HG03064 (cell line): ENCODE results near the gene IGF1R.
"Not testable (repeated sequence)": the region's sequence is repeated elsewhere in the genome, so short reads cannot be mapped to it uniquely, and the experiment has no call there.

Experiments used
- ATAC-seq: cut with Tn5 transposase; IDR thresholded peaks from one replicate; pipeline ENCODE4 v1.9.1; 2021; ENCODE audit warnings: low read depth; ENCODE audit not compliant: unreplicated experiment

IGF1R gene

DNA sequence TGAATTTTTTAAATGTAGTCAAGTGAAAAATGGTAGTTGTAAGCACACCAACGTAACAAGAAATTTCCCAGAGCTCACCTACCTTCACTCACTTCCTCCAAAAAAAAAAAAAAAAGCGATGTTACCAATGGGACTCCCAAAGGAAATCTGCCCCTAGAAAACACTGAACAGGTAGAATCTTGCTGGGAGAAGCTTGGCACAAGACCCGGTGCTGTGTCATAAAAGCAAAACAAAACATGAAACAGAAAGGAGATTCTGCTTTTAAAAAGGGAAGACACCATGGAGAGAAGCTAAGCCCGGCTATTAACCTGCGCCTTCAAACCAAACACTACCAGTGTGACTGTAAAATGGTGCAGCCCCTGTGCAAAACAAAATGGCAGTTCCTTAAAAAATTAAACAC lies 318.8 kb downstream of the IGF1R start:
- ATAC-seq, result no peak

DNA sequence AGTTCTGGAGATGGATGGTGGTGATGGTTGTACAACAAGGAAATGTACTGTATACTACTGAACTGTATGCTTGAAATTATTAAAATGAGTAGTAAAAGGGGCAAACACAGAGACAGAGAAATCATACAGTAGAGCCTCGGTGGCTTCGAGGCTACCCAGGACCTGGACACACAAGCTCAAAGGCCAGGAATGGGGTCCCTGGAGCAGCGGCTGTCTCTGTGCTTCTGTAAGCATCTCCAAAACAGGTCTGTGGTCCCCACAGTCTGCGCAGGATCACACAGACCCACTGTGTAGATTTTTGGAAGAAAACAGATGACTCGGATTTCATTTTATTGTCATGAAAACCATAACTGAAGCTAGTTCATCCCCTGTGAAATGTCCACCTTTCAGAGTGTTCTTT lies 319.6 kb downstream of the IGF1R start:
- ATAC-seq, result no peak

DNA sequence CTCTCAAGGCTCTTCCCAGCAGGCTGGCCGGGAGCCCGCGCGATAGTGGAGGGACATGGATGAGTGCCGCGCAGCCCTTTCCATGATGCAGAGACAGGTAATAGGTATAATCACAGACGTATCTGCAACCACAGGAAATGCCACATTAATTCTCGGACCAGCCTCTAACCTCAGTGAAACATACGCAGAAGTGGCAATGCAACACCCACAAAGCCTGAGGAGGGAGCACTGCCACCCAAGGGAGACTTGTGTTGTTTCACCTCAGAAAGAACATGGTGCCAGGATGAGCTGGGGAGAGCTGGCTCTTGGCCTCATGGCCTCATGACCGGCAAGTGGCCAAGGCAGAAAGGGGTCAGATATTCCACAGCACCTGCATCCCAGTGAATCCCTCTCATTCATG lies 320.2 kb downstream of the IGF1R start:
- no peak for ATAC-seq

DNA sequence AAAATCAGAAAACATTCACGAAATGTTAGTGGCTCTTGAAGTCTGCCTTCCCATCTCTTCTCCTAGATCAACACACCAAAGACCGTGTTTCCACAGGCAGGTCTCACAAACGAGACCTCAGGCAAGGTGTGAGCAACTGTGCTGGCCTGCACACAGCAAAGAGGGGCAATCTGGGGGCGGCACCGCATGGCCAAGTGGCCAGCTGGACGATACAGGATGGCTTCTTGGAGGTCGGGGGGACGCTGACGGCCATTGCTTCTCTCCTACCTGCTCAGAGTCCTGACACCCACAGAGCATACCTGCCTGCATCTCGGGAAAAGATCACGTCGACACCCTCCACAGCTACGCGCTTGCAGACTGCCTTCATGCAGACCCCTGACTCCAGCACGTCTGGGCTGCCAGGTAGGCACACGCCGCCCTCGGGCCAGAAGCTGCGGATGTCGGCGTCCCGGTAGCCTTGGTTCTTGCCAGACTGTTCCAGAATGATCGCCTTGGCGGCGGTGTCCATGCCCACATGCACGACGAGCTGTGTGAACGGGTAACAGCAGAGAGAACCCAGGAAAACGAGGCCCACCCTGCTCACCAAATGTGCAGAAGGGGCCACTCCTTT lies 320.9 kb downstream of the IGF1R start:
- no peak for ATAC-seq

DNA sequence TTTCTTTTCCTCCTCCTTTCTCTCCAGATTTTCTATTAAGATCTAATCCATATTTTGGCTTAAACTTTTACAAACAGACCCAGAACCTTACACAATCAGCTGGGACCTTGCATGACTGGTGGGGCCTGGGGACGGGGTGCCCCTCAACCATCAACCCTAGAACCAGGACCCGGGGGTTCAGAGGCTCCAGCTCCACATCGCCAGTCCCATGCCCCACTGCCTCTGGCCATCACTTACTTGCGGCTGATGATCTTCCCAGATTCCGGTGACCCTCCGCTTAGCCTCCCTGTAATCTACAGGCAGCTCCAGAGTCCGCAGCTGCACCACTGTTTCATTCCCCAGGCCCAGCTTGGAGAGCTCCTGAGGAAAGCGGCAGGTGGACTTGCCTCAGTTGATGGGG lies 322.5 kb downstream of the IGF1R start:
- no peak for ATAC-seq

DNA sequence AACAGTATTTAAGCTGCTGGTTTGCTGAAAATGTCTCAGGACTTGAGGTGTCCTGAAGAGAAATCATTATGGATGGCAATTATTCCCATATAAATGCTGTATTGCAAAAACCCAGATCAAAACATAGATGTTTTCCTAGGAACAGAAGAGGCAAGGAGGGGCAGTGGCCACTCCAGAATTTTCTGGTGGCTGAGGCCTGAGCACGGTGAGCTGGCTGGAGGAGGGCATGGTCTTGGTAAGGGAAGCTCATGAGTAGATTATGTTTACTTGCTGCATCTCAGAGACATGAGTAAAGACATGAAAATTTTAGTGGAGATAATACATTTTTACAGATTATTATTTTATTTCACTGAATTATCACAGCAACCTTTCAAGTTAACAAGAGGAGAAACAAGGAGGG lies 328.2 kb downstream of the IGF1R start:
- no peak for ATAC-seq

DNA sequence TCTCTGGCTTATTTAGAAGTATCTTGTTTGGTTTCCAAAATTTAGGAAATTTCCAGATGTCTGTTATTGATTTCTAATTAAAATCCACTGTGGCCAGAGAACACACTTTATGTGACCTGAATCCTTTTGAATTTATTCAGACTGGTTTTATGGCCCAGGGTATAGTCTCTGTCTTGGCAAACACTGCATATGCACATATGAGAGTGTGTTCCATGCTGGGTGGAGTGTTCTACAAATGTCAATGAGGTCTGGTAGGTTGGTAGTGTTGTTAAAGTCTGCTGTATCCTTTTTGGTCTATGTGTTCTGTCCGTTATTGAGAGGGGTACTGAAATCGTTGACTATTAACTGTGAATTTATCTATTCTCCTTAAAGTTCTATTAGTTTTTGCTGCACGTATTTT lies 329.1 kb downstream of the IGF1R start:
- ATAC-seq, result no peak

DNA sequence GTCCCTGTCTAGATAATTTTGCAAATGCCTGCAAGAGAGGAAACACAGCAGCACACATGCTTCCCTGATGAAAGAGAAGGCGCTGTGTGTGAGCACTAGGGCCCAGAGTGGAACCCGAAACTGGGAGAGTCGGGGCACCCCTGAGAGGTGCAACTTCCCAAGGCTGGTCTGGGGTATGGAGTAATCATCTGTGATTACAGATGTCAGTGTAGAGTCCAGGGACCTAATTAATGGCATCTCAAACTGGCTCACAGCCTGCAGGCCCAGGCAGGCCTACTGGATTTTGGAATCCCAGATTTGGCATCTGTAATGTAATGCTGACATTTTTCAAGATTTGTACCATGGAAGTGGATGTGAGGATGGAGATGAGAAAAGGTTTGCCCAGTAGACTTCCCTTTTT lies 329.8 kb downstream of the IGF1R start:
- ATAC-seq, result no peak

DNA sequence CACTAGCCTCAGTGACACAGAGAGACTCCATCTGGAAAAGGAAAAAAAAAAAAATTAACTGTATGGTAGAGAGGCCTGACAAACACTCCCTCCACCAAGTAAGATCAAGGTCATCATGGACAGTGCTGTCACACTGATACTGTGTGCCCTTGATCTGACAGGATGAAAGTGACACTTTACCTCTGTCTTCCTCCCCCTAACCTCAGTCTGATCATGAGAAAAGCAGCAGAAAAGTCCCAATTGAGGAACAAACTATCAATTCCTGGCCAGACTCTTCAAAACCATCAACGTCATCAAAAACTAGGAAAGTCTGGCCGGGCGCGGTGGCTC lies 332.5 kb downstream of the IGF1R start:
- no peak for ATAC-seq

DNA sequence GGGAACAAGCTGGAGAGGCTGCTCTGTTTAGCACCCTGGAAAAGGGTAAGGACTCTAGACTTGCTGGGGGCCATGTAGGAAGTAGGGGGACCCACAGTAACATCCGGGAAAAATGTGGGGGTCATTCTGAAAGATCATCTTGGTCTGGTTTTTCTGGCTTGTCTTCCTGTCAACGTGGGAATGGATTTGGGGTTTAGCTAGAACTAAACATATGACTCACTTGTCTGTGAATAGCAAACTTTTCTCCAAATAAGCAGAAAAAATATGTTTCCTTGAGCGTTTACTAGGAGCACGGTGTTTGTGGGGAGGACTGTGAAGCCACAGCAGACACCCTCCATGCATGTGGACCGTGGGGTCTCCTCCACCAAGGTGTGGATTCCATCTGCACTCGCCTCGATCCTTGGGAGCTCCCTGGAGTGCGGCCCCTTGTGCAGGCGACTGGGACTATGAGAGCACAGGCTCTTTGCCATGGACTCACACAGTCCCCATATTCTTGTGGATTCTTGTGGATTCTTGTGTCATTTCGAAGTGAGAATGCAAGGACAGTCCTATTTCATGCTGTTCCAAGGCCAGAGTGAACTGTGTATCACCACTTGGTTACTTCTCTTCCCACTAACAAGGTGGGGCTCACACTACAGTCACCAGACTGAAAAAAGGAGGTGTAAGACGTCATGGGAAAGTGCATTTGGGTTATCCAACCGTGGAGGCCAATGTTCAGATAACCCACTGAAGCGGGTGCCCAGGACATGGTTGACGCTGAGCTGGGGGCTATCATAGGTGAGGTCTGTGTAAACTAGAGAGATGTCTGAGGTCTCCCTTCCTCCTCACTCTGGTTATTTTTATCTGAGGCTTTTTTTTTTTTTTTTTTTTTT lies 333.7 kb downstream of the IGF1R start:
- ATAC-seq, result no peak

DNA sequence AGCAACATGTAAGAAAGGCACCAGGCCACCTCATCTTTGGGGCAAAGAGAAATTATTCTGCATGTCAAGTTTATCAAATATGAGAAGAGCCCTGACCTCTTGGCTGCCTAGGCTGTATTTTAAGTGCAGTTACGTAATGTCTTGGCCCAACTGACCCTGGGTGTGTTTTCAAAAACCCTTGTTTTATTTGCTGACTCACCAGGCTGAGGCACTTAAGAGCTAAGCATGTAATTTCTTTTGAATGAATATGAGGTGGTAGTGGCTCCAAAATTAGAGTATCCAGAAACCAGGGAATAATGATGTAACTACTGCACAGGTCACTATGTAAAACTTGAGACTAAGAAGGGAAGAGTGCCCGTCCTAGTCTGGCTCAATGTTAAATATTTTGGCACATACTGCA lies 335.0 kb downstream of the IGF1R start:
- no peak for ATAC-seq

DNA sequence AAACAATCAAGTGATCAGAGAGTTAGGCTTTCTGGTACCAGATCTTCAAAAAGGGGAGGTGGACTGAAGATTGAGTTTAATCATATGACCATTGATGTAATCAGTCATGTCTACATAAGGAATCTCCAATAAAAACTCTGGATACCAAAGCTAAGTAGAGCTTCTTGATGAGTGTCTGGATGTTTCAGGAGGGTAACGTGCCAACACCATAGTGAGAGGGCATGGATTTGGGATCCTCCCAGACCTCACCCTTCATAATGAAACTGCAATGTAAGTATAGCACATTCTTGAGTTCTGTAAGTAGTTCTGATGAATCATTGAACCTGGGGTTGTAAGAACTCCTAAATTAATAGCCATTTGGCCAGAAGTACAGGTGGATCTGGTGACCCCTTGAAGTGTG lies 337.9 kb downstream of the IGF1R start:
- no peak for ATAC-seq

DNA sequence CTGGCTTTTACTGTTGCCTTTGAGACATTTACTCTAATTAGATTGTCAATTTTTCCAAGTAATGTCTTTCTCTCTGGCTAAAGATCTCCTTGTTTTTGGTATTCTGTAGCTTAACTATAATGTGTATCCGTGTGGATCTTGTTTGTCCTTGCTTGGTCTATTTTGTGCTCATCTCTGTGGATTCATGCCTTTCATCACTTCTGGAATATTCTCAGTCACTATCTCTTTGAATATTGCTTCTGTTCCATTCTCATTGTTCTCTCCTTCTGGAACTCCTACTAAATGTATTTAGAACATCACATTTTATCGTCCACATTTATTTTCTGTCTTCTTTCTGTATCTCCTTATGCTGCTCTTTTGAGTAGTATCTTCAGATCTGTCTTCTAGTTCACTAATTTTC lies 346.6 kb downstream of the IGF1R start:
- no peak for ATAC-seq

DNA sequence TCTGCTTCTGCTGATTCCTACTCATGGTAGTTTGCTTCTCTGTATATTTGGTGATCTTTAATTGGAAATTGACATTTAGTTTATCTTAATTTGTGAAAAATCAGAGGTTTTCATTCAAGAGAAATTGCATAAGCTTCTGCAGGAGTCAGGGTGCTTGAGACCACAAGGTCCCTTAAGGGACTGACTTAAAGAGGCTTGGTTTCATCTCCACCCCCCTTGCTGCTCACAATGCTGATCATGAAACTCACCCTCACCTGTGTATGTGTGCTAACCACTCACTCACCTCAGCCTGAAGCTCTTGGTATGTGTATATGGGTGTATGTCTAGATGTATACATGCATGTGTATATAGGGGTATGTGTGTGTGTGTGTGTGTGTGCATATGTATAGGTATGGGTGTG lies 347.8 kb downstream of the IGF1R start:
- ATAC-seq, result no peak

DNA sequence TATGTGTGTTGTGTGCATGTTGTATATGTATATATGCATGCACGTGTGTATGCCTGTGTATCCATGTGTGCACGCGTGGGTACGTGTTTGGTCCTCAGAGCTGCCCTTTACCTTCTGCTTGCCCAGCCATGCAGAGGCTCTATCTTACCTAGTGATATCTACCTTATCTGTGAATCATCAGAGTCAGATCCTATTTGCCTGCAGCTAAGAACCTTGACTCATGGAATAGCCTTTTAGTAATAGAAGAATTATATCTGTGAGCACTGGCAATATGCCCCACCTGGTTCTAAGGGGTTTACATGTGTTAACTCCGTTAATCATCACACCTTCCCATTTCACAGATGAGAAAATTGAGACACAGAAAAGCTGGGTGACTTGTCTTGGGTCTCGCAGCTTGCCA lies 348.3 kb downstream of the IGF1R start:
- no peak for ATAC-seq

DNA sequence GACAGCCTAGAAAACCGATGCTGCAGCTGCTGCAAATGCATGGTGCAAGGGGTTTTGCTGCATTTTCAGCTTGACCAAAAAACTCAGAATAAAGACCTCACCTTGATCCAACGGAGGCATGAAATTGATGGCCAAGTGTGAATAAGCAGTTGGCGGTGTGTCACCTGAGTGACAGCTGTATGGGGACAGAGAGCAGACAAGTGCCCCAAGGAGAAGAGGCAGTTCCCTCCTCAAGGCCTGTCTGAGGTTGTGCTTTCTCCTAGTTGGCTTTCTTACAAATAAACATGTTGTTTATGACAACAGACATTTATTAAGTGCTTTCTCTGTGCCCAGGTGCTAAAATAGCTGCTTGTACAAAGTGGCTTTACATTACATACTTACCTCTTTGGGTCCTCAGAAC lies 349.0 kb downstream of the IGF1R start:
- no peak for ATAC-seq

DNA sequence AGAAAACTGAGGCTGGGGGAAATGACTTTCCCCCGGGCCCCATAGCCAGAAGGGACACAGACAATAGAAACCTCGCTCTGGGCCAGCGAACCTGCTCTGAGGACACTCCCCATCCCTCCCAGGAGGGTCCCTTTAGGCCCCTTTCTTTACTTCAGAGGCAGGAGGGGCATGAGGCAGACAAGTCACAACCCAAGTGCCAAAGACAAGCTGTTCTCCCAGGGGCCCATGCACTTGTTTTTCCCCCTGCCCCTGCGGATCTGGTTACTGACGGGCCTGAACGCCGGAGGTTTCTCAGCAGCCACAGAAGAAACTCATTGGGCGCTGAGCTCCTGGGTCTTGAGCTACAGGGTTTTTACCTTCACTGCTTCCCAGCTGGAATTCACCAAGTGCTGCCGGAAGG lies 349.4 kb downstream of the IGF1R start:
- no peak for ATAC-seq

DNA sequence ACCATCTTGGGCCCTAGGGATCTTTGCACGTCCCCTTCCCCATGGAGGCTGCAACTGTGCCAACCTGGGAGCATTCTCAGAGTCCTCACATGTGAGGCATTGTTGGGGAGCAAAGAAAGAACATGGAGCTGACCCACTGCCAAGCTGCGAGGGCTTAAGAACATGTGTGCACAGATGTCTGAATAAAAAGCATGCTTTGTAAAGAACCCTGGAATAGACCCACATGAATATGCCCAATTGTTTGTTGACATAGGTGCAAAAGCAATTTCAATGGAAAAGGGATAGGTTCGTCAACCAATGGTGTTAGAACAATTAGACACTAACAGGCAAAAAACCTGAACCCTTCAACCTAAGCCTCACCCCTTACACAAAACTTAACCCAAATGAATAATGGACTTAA lies 349.9 kb downstream of the IGF1R start:
- no peak for ATAC-seq

DNA sequence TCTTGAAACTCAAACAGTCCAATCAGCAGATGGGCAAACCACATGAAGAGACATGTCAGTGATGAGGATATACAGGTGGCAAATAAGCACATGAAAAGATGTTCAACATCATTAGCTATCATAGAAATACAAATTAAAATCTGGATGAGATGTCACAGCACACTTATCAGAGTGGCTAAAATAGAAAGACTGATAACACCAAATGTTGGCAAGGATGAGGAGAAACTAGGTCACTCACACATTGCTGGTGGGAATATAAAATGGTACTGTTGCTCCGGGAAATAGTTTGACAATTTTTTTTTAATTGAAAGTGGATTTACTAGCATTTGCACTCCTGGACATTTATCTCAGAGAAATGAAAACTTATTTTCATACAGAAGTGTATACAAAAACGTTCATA lies 350.9 kb downstream of the IGF1R start:
- ATAC-seq, result no peak

DNA sequence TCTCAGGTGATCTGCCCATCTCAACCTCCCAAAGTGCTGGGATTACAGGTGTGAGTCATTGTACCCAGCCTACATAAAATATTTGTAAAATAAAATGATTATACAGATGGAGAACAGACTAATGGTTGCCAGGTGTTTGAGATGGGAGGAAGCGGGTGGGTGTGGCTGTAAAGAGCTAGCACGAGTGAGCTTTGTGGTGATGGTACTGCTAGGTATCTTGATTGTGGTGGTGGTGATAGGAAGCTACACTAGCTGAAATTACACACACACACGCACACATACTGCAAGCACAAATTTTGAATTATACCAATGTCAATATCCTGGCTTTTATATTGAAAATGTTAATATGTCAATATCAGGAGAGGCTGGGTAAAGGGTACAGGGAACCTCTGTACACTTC lies 353.9 kb downstream of the IGF1R start:
- ATAC-seq, result no peak

DNA sequence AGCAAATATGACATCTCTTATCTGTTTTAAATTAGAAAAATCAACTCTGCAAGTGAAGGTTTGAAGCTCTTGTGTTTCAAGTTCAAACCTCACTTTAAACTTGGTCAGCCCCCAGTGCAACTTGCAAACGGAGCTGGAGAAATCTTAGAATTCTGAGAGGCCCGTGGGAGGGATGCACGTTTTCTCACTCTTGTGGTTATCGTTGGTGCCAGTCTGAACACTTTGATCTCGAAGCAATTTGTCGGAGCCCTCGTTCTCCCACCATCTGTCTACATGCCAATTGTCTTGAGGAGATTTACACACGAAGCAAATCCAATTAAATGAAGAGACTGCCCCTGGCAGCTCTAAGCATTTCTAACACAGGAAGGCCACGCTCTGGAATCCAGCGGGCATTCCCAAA lies 355.0 kb downstream of the IGF1R start:
- ATAC-seq, result not testable (repeated sequence)
